Natural killer cell (primary cell): ENCODE results near the gene ALG1. TPM values are rescaled to one million over a fixed set of nuclear protein-coding genes. Genes with fewer than 3 reads are reported as not detected.
"Not testable (repeated sequence)": the region's sequence is repeated elsewhere in the genome, so short reads cannot be mapped to it uniquely, and the experiment has no call there.

Source experiments
- ATAC-seq, 3 donors: fragments of 150-1000 bp in 2 of 3; fragments of 200-7000 bp in 1 of 3; cut with Tn5 transposase; 1 replicate in 1 of 3; 2 replicates in 2 of 3; pipeline ENCODE4 v1.10.0; 2021; ENCODE audit warnings: mild to moderate bottlenecking in 2 of 3, moderate library complexity in 2 of 3
- DNase-seq, 2 donors: peaks; one replicate each; pipeline versions ENCODE4 v3.0.0 to v3.0.0-alpha.2; 2013 to 2021; ENCODE audit warnings: mixed read lengths in 1 of 2
- H3K27ac ChIP-seq: one replicate; pipeline ENCODE4 v1.5.1; 2013; ENCODE audit warnings: mild to moderate bottlenecking, low read length
- H3K27me3 ChIP-seq: one replicate; pipeline ENCODE4 v1.6.1; 2013; ENCODE audit warnings: low read length; ENCODE audit not compliant: control insufficient read depth, insufficient read depth
- H3K36me3 ChIP-seq: one replicate; pipeline ENCODE4 v1.6.1; 2013; ENCODE audit warnings: low read length; ENCODE audit not compliant: control insufficient read depth, insufficient read depth
- H3K4me1 ChIP-seq: one replicate; pipeline ENCODE4 v1.6.1; 2013; ENCODE audit warnings: low read length; ENCODE audit not compliant: control insufficient read depth, insufficient read depth
- H3K4me3 ChIP-seq: one replicate; pipeline ENCODE4 v1.5.1; 2013; ENCODE audit warnings: low read length
- H3K9me3 ChIP-seq: one replicate; pipeline ENCODE4 v1.6.1; 2013; ENCODE audit warnings: low read length; ENCODE audit not compliant: control insufficient read depth, insufficient read depth
- H3K27ac Mint-ChIP-seq, 2 donors: one replicate each; pipeline ENCODE4 v1.8.0; 2022; ENCODE audit warnings: mild to moderate bottlenecking in 2 of 2, mixed read lengths in 2 of 2, moderate library complexity in 1 of 2
- H3K27me3 Mint-ChIP-seq, 2 donors: one replicate each; pipeline ENCODE4 v1.8.0; 2022; ENCODE audit warnings: low read depth in 2 of 2, mixed read lengths in 2 of 2
- H3K36me3 Mint-ChIP-seq: one replicate; pipeline ENCODE4 v1.8.0; 2022; ENCODE audit warnings: mixed read lengths
- H3K4me1 Mint-ChIP-seq, 2 donors: one replicate each; pipeline ENCODE4 v1.8.0; 2022; ENCODE audit warnings: mixed read lengths in 2 of 2
- H3K4me3 Mint-ChIP-seq: one replicate; pipeline ENCODE4 v1.8.0; 2022; ENCODE audit warnings: mild to moderate bottlenecking, moderate library complexity, mixed read lengths
- H3K9me3 Mint-ChIP-seq, 2 donors: one replicate each; pipeline ENCODE4 v1.8.0; 2022; ENCODE audit warnings: mixed read lengths in 2 of 2
- WGBS: methylation state at CpG from one replicate; pipeline ENCODE4 v1.1.7; 2013; ENCODE audit warnings: missing lambda C conversion rate; ENCODE audit not compliant: insufficient coverage; 5-methylcytosine and 5-hydroxymethylcytosine counted together
- intact Hi-C: fragments of 100-400 bp; cut with micrococcal nuclease; formaldehyde crosslinking; loops from one replicate; pipeline ENCODE4 v1.14.2; 2022
- total RNA-seq, 4 donors: library from RNA; stranded (reverse); fragments of 120-200 nt in 1 of 4; gene quantifications; one replicate each; pipeline versions ENCODE4 v1.2.3 to v1.2.4, GENCODE V29; 2013 to 2022

Gene ALG1
- total RNA-seq, 3 donors from 2014 or later (not counting 1 experiment from before 2014, with no cell fraction given), result 13.4 to 20.0 (median 17.4) TPM

GRCh38 chr16:5093081-5093480 is 21.4 kb downstream of the ALG1 start:
- not testable (repeated sequence) for H3K27me3 Mint-ChIP-seq, H3K27ac ChIP-seq, ATAC-seq, H3K4me3 Mint-ChIP-seq, DNase-seq, H3K9me3 Mint-ChIP-seq, H3K36me3 Mint-ChIP-seq, H3K4me1 ChIP-seq, H3K9me3 ChIP-seq, H3K36me3 ChIP-seq, H3K27ac Mint-ChIP-seq, H3K4me3 ChIP-seq, H3K27me3 ChIP-seq
- intact Hi-C loops, result loop anchor here (10.0 kb wide), 3 partner anchors 58 to 248 kb away; partner anchors contain the start of genes GLYR1, NAGPA, SEC14L5 and UBN1
- H3K4me1 Mint-ChIP-seq, result peaks cover 14 to 15% of the 10 kb centered on the region in 2 donors
- 94% methylated on average over 6 of the region's 9 CpGs for WGBS

- not testable (repeated sequence) for ATAC-seq, H3K27me3 ChIP-seq, H3K27me3 Mint-ChIP-seq, H3K4me3 Mint-ChIP-seq, H3K4me3 ChIP-seq, H3K27ac Mint-ChIP-seq, H3K9me3 ChIP-seq, H3K9me3 Mint-ChIP-seq, DNase-seq, H3K36me3 ChIP-seq, H3K36me3 Mint-ChIP-seq, H3K27ac ChIP-seq
- WGBS, result 94% methylated on average over 10 of the region's 11 CpGs
- peaks cover 15% of the 10 kb centered on the region in 2 donors for H3K4me1 Mint-ChIP-seq
- peaks cover 10% of the 10 kb centered on the region for H3K4me1 ChIP-seq
- intact Hi-C loops, result loop anchor here (10.0 kb wide), 3 partner anchors 59 to 249 kb away; partner anchors contain the start of genes GLYR1, NAGPA, SEC14L5 and UBN1
Observed at GRCh38 chr16:5093746-5094145, 22.1 kb downstream of the ALG1 start.

GRCh38 chr16:5095145-5095830 is 23.6 kb downstream of the ALG1 start:
- not testable (repeated sequence) for DNase-seq, H3K27me3 ChIP-seq, H3K9me3 ChIP-seq, H3K27ac ChIP-seq, H3K4me3 Mint-ChIP-seq, ATAC-seq, H3K36me3 ChIP-seq, H3K9me3 Mint-ChIP-seq, H3K4me3 ChIP-seq, H3K36me3 Mint-ChIP-seq, H3K27ac Mint-ChIP-seq, H3K27me3 Mint-ChIP-seq
- 77% methylated on average over 11 of the region's 11 CpGs for WGBS
- intact Hi-C loops, result loop anchor here (10.0 kb wide), 3 partner anchors 60 to 250 kb away; partner anchors contain the start of genes GLYR1, NAGPA, SEC14L5 and UBN1
- H3K4me1 Mint-ChIP-seq, result peaks cover 15 to 18% of the 10 kb centered on the region in 2 donors
- peaks cover 12% of the 10 kb centered on the region for H3K4me1 ChIP-seq

- peak overlapping the region; percentile 88 to 95 for H3K27ac Mint-ChIP-seq
- H3K4me3 Mint-ChIP-seq, result peak overlapping the region; percentile 91
- peak overlapping the region; percentile 24 for H3K27ac ChIP-seq
- H3K4me1 Mint-ChIP-seq, result peaks cover 15 to 18% of the 10 kb centered on the region in 2 donors
- not testable (repeated sequence) for DNase-seq, H3K9me3 ChIP-seq, H3K36me3 Mint-ChIP-seq, H3K36me3 ChIP-seq, H3K27me3 Mint-ChIP-seq, ATAC-seq, H3K9me3 Mint-ChIP-seq, H3K27me3 ChIP-seq, H3K4me3 ChIP-seq
- WGBS, result 20% methylated on average over 1 of the region's 7 CpGs
- H3K4me1 ChIP-seq, result peaks cover 12% of the 10 kb centered on the region
- intact Hi-C loops, result loop anchor here (2.0 to 10.0 kb wide), 4 partner anchors 24 to 252 kb away; partner anchors contain the start of genes GLYR1, NAGPA, SEC14L5 and UBN1
Observed at GRCh38 chr16:5096437-5097060, 24.9 kb downstream of the ALG1 start.

GRCh38 chr16:5097061-5097469 is 25.4 kb downstream of the ALG1 start:
- not testable (repeated sequence) for ATAC-seq, H3K36me3 ChIP-seq, H3K27me3 Mint-ChIP-seq, H3K27me3 ChIP-seq, H3K36me3 Mint-ChIP-seq, H3K9me3 Mint-ChIP-seq, H3K9me3 ChIP-seq
- Histone ChIP-seq H3K4me3 (peak overlapping the region; percentile 69), H3K27ac (peak overlapping the region; percentile 24), H3K4me1 (peaks cover 11% of the 10 kb centered on the region)
- intact Hi-C loops, result loop anchor here (2.0 to 10.0 kb wide), 4 partner anchors 24 to 252 kb away; partner anchors contain the start of genes GLYR1, NAGPA, SEC14L5 and UBN1
- peak in 1 of 2 donors; percentile 70 for DNase-seq
- Mint-ChIP-seq H3K27ac (peak overlapping the region; percentile 88 to 95), H3K4me1 (peaks cover 13 to 17% of the 10 kb centered on the region in 2 donors), H3K4me3 (peak overlapping the region; percentile 91)
- under 1% methylated on average over 23 of the region's 23 CpGs for whole genome bisulfite sequencing

GRCh38 chr16:5097470-5098220 is 26.0 kb downstream of the ALG1 start, which contains the start of gene EEF2KMT:
Gene EEF2KMT, minus strand, starts transcription at chr16:5097795. Its CDS starts 56 bp downstream, at chr16:5097739.
- peak within 1 kb of the TSS; percentile 91 for H3K4me3 Mint-ChIP-seq
- intact Hi-C loops, result loop anchor here (2.0 to 10.0 kb wide), 4 partner anchors 25 to 253 kb away; partner anchors contain the start of genes GLYR1, NAGPA, SEC14L5 and UBN1
- peak; percentile 94 to 100 (median 97) for ATAC-seq
- H3K27me3 ChIP-seq, H3K36me3 Mint-ChIP-seq, H3K9me3 ChIP-seq, H3K27me3 Mint-ChIP-seq, H3K4me1 ChIP-seq, H3K9me3 Mint-ChIP-seq, H3K36me3 ChIP-seq: not testable (repeated sequence)
- peaks cover 10 to 12% of the 10 kb centered on the region in 2 donors for H3K4me1 Mint-ChIP-seq
- peak within 1 kb of the TSS; percentile 87 for H3K27ac ChIP-seq
- peak within 1 kb of the TSS; percentile 69 for H3K4me3 ChIP-seq
- peak within 1 kb of the TSS; percentile 88 to 95 for H3K27ac Mint-ChIP-seq
- DNase-seq, result peak; percentile 77 to 95
- 0% methylated on average over 67 of the region's 67 CpGs for WGBS
